ENCODE data around the gene RNF145. TPM values are rescaled to one million over a fixed set of nuclear protein-coding genes. Genes with fewer than 3 reads are reported as not detected.
"Not testable (repeated sequence)": the region's sequence is repeated elsewhere in the genome, so short reads cannot be mapped to it uniquely, and the experiment has no call there.

The RNF145 gene
- total and polyA plus RNA-seq, 4 donors, result 70.0 to 240 (median 177) TPM

DNA sequence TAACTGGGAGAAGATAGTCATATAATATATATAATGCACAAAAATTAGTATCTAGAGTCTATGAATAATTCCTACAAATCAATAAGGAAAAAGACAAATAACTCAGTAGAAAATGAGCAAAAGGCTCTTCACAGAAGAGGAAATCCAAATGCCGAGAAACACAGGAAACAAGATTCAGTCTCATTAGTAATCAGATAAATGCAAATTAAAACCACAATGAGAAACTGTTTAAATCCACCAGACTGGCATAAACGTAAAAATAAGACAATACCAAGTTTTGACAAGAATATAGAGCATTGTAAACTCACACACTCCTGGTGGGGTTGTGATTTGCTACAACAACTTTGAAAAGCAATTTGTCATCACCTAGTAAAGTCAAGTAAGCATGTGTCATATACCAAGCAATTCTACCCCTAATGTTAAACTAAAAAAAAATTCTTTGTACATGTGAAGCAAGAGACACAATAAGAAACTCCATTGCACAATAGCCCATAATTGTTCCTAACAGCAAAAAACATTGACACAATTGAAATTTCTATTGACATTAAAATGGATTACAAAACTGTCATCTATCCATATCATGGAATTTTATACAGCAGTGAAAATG, 32.7 kb upstream of the RNF145 start:
- H3K9ac ChIP-seq (ENCODE audit: insufficient read depth in 1 of 2, low read length in 2 of 2), result no peak overlapping the region
- TF ChIP-seq, protein P1, sequence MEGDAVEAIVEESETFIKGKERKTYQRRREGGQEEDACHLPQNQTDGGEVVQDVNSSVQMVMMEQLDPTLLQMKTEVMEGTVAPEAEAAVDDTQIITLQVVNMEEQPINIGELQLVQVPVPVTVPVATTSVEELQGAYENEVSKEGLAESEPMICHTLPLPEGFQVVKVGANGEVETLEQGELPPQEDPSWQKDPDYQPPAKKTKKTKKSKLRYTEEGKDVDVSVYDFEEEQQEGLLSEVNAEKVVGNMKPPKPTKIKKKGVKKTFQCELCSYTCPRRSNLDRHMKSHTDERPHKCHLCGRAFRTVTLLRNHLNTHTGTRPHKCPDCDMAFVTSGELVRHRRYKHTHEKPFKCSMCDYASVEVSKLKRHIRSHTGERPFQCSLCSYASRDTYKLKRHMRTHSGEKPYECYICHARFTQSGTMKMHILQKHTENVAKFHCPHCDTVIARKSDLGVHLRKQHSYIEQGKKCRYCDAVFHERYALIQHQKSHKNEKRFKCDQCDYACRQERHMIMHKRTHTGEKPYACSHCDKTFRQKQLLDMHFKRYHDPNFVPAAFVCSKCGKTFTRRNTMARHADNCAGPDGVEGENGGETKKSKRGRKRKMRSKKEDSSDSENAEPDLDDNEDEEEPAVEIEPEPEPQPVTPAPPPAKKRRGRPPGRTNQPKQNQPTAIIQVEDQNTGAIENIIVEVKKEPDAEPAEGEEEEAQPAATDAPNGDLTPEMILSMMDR (IDR thresholded peaks at IDR 0.05; ENCODE audit: control extremely low read depth, extremely low read depth), result no peak
- ATAC-seq (ENCODE audit: insufficient read depth, low FRiP score) (no peak), DNase-seq (no peak)
- no peak overlapping the region for H3K27ac ChIP-seq (ENCODE audit: low read depth in 1 of 2, low read length in 1 of 2)
- no peaks in the 10 kb centered on the region for H3K36me3 ChIP-seq (ENCODE audit: control insufficient read depth in 4 of 4, insufficient read depth in 4 of 4, low read length in 4 of 4)
- H3K27me3 ChIP-seq (ENCODE audit: control insufficient read depth in 3 of 3, insufficient read depth in 3 of 3, low read length in 2 of 3), result peaks cover 0 to 5% (median 4%) of the 10 kb centered on the region in 3 donors
- 22 to 35% methylated on average over 2 of the region's 2 CpGs for WGBS, 2 donors
- peaks cover 0 to 3% (median 0%) of the 10 kb centered on the region in 5 donors for H3K4me1 ChIP-seq (ENCODE audit: control insufficient read depth in 5 of 5, insufficient read depth in 5 of 5, low read length in 5 of 5)
- peaks cover 0 to 2% (median 0%) of the 10 kb centered on the region in 4 donors for H3K9me3 ChIP-seq (ENCODE audit: control insufficient read depth in 4 of 4, insufficient read depth in 3 of 4, low read length in 3 of 4)
- no peak overlapping the region for H3K4me3 ChIP-seq

DNA sequence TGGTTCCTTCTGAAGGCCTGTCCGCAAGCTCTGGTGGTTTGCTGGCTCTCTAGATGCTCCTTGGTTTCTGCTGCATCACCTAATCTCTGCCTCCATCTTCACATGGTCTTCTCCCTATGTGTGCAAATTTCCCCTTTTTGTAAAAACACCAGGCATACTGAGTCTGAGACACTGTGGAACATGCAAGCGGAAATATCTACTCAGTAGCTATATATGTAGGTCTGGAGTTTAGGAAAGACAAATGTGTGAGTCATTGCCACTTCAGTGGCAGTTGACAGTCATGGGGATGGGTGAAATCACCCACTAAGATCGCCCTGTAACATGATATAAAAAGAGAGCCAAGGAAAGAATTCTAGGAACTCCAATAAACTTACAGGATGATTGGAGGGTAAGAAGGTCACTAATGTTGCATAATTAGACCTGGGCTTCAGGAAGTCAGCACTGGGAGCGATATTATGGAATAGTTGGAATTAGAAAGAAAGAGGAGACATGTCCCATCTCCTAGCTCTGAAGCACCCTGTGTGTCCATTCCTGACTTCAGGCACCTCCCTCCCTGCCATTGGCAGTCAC, 31.0 kb upstream of the RNF145 start:
- Histone ChIP-seq H3K27me3 (ENCODE audit: control insufficient read depth in 3 of 3, insufficient read depth in 3 of 3, low read length in 2 of 3) (peaks cover 0 to 3% (median 0%) of the 10 kb centered on the region in 3 donors), H3K4me3 (no peak overlapping the region), H3K9ac (ENCODE audit: insufficient read depth in 1 of 2, low read length in 2 of 2) (no peak overlapping the region), H3K9me3 (ENCODE audit: control insufficient read depth in 4 of 4, insufficient read depth in 3 of 4, low read length in 3 of 4) (peaks cover 0 to 2% (median 0%) of the 10 kb centered on the region in 4 donors), H3K4me1 (ENCODE audit: control insufficient read depth in 5 of 5, insufficient read depth in 5 of 5, low read length in 5 of 5) (peaks cover 0 to 3% (median 0%) of the 10 kb centered on the region in 5 donors), H3K36me3 (ENCODE audit: control insufficient read depth in 4 of 4, insufficient read depth in 4 of 4, low read length in 4 of 4) (no peaks in the 10 kb centered on the region), H3K27ac (ENCODE audit: low read depth in 1 of 2, low read length in 1 of 2) (no peak overlapping the region)
- ATAC-seq (ENCODE audit: insufficient read depth, low FRiP score) (peak; percentile 11), DNase-seq (no peak)
- 78 to 85% methylated on average over 4 of the region's 4 CpGs for WGBS, 2 donors
- TF ChIP-seq, protein P1 (IDR thresholded peaks at IDR 0.05; ENCODE audit: control extremely low read depth, extremely low read depth), result no peak

DNA sequence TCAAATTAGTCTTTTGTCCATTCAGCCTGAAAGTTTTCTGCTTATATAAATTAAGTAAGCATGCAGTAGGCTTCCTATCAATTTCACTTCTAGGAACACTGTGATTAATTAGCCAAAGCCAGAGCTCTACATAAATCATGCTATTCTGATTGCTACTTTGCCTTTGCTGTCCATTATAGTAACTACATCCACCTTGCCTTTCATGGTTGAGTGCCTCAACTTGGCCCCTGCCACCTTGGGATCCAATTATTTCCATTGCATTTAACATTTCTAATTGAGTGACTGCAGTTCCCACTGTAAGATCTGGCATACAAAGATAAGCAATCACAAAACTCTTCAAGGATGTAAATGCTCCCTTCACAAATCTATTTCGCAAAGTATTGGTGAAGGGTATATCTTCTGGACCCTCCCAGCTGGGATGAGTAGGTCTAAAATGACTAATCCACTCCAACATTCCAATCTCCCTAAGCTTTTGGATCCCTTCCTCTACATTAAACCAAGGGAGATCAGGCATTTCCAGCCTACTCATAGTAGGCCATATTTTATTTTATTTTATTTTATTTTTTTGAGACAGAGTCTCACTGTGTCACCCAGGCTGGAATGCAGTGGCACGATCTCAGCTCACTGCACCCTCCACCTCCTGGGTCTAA, 26.6 kb upstream of the RNF145 start:
- H3K27ac ChIP-seq (ENCODE audit: low read depth in 1 of 2, low read length in 1 of 2); H3K4me1 ChIP-seq (ENCODE audit: control insufficient read depth in 5 of 5, insufficient read depth in 5 of 5, low read length in 5 of 5); H3K4me3 ChIP-seq; ATAC-seq (ENCODE audit: insufficient read depth, low FRiP score); DNase-seq; H3K9me3 ChIP-seq (ENCODE audit: control insufficient read depth in 4 of 4, insufficient read depth in 3 of 4, low read length in 3 of 4); H3K36me3 ChIP-seq (ENCODE audit: control insufficient read depth in 4 of 4, insufficient read depth in 4 of 4, low read length in 4 of 4); H3K27me3 ChIP-seq (ENCODE audit: control insufficient read depth in 3 of 3, insufficient read depth in 3 of 3, low read length in 2 of 3); H3K9ac ChIP-seq (ENCODE audit: insufficient read depth in 1 of 2, low read length in 2 of 2): not testable (repeated sequence)
- 95% methylated on average over 2 of the region's 2 CpGs for WGBS, 2 donors

DNA sequence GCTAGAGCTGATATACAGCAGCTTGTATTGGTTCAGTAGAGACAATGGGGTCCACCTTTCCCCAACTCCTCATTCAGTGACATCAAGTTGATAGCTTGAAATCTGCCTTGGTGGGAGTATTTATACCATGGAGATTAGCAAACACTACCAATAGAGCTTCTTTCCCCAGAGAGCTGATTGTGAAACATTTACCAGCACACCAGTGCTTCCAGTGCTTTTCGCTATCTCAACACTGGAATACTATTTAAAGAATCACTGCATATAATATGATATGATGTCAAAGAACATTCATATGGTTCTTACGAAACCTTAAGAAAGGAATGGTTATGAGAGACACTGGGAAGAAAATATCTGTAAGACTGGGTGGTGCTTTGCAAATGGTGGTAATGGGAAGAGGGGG, 21.8 kb upstream of the RNF145 start:
- H3K27me3 ChIP-seq (ENCODE audit: control insufficient read depth in 3 of 3, insufficient read depth in 3 of 3, low read length in 2 of 3), result no peaks in the 10 kb centered on the region
- TF ChIP-seq, protein P1 (IDR thresholded peaks at IDR 0.05; ENCODE audit: control extremely low read depth, extremely low read depth), result no peak
- WGBS, 2 donors, result 83 to 90% methylated on average over 2 of the region's 2 CpGs
- H3K4me1 ChIP-seq (ENCODE audit: control insufficient read depth in 5 of 5, insufficient read depth in 5 of 5, low read length in 5 of 5), result no peaks in the 10 kb centered on the region
- H3K9ac ChIP-seq (ENCODE audit: insufficient read depth in 1 of 2, low read length in 2 of 2), result no peak overlapping the region
- no peaks in the 10 kb centered on the region for H3K36me3 ChIP-seq (ENCODE audit: control insufficient read depth in 4 of 4, insufficient read depth in 4 of 4, low read length in 4 of 4)
- H3K9me3 ChIP-seq (ENCODE audit: control insufficient read depth in 4 of 4, insufficient read depth in 3 of 4, low read length in 3 of 4), result no peaks in the 10 kb centered on the region
- ATAC-seq (ENCODE audit: insufficient read depth, low FRiP score), result no peak
- H3K4me3 ChIP-seq, result no peak overlapping the region
- H3K27ac ChIP-seq (ENCODE audit: low read depth in 1 of 2, low read length in 1 of 2), result no peak overlapping the region
- DNase-seq, result no peak
